Astrocyte of the spinal cord (primary cell): ENCODE data around the gene EIF1B.

Source experiments
- DNase-seq: peaks from one replicate; pipeline ENCODE4 v3.0.0; 2011; ENCODE audit warnings: low read depth, low spot score
- H3K4me3 ChIP-seq: 2 replicates; pipeline ENCODE4 v1.5.1; 2011; ENCODE audit warnings: low read depth, mild to moderate bottlenecking, low read length, moderate library complexity
- CTCF ChIP-seq: IDR thresholded peaks from 2 replicates; pipeline ENCODE4 v1.5.1; 2012; ENCODE audit warnings: low read depth, mild to moderate bottlenecking, low read length, inconsistent platforms
- in situ Hi-C: cut with HindIII; loops from 2 replicates; pipeline ENCODE4 v1.10.0; 2017; ENCODE audit warnings: low sequenced_read_pairs

Gene EIF1B

GRCh38 chr3:40358454-40358853, 48.9 kb downstream of the EIF1B start:
- no peak for DNase-seq
- TF ChIP-seq CTCF: no peak
- in situ Hi-C loops: no loop called here
- no peak overlapping the region for H3K4me3 ChIP-seq
